Measurements from ENCODE around the gene CAVIN1.
"Not testable (repeated sequence)": the region's sequence is repeated elsewhere in the genome, so short reads cannot be mapped to it uniquely, and the experiment has no call there.

Gene CAVIN1

DNA sequence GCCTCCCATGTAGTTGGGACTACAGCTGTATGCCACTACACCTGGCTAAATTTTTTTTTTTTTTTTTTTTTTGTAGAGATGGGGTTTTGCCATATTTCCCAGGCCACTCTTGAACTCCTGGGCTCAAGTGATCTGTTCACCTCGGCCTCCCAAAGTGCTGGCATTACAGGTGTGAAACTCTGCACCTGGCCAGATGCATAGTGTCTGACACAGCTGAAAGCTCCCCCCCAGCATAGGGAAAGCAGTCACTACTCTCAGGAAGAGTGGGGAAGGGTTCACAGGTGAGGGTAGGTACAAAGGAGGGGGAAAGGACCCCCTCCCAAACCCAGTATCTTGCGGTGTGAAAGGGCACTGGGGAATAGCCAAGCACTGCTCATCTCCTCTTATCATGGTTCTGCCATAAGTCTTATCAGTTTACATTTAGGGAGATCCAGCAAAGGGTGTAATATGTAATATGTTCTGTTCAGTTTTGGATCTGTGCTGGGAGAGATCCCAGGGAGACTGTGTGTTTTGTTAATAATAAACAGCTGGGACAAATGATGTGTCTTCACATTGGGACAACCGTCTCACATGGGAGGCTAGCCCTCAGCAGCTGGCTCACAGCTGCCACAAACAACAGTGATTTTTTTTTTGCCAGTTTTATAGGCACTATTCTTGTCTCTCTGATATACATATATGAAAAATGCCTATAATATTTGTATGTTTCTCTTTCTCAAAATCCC lies 6.8 kb upstream of the CAVIN1 start:
- no peak for DNase-seq

DNA sequence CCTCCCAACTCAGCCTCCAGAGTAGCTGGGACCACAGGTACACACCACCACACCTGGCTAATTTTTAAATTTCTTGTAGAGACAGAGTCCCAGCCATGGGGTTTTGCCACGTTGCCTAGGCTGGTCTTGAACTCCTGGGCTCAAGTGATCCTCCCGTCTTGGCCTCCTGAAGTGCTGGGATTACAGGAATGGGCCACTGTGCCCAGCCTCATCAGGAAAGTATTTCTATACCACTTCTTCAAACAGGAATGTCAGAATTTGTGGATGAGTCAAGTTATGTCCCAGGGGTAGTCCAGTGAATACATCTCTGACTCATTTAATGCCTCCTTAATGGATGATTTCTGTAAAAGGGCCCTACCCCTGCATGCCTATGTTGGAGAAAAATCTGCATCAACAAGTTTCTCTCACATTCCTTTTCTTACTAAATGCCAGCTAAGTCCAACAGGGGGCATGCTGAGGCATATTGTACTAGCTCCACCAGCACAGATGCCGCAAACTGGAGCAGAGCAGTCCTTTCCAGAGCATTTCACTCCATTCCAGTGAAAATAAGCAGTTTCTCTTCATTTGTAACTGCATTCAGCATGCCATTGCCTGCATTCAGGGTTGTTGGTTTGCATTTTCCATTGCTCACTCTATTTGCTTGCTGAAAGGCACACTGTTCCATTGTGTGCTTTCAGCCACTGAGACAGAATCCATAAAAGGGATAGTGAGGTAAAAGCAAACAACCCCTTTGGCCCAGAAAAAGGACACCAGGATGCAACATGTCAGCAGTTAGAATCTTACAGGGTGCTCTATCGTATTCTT lies 5.3 kb upstream of the CAVIN1 start:
- peak; percentile 31 for DNase-seq

DNA sequence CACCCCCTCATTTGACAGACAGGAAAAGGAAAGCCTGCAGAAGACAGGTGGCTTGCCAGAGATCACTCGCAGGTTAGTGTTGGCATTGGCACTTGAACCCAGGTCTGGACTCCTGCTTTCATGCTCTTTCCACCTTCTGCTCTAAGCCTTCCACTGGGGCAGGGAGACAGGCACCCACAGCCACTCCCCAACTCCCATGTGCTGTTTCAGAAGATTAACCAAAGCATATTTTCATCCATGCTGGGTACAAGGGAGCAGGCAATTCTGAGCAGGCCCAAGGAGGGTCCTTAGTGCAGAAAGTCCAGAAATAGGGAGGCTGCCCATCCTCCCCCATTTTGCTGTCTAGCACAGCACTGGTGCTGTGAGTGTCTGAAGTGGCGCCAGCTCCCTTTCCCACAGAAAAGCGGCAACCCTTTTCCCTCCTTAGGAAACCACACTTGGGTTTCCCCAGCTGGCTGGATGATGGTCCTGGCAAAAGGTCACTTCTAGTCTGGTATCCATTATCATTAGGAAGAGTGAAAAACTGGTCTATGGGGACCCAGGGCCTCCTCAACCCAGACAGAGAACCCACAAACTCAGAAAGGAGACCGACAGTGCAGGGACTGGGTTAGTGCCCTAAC lies 2.0 kb upstream of the CAVIN1 start:
- DNase-seq, result no peak

DNA sequence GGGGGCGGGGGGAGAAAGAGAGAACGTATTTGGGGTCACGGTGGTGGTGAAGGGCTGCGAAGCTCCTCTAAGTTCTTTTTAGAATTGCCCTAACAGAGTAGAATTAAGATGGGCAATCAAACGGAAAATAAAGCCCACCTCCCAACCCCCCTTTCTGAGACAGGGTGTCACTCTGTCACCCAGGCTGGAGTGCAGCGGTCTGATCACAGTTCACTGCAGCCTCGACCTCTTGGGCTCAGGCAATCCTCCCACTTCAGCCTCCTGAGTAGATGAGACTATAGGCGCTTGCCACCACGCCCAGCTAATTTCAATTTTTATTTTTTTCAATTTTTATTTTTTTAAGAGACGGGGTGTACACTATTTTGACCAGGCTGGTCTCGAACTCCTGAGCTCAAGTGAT lies 710 bp upstream of the CAVIN1 start:
- DNase-seq, result no peak

DNA sequence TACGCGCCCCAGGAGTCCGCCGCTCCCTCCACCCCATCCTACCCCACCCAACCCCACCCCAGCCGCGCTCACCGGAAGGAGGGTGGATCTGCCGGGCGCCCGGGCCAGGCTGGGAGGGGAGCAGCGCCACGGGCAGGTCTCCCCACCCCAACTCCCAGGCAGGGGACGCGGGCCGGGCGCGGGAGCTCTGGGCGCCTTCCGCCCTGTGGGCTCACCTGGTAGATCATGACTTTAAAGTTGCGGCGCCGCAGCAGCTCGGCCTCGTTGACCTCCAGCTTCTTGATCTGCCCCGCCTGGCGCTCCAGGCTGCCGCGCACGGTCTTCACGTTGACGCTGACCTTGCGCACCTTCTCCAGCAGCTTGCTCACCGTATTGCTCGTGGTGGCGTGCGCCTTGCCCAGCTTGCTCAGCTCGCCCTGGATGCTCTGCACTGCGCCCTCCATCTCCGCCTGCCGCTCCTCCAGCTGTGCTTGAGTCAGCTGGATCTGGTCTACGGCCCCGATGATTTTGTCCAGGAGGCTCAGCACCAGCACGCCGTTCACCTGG lies 571 bp downstream of the CAVIN1 start:
- peak; percentile 24 for DNase-seq

DNA sequence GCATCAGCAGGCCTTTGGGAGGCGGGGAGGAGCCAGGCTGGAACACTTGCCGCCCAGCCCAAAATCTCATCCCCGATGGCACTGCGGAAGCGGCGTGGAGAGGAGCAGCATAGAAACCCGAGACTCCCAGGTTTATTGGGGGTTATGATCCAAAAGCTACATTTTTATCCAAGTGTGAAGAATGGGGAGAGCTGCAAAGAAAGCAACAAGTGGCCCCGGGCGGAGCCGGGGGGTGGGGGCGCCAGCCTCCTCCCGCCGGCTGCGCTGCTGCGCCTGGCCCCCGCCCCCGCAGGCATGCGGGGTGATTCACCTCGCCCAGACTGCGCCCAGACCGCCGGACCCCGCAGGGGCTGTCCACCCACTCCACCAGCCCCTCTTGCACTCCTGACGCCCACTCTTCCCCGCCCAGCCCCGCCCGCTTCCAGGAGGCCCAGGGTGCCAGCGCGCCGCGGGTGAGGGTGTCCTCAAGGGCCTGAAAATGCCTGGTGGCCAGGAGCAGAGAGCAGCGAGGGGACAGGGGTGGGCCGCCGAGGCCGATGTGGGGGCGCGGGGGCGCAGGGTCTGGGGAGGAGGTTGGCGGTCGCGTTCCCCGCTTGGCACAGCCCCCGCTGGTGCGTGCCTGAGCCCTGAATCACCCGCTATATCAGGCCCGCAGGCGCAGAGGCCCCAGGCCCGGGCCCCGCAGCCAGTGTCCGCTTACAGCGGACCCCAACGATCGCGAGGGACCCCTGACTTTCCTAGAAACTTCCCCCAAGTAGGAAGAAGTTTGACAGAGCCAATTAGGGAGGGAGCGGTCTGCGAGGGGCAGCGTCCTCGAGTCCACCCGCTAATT lies 1.3 kb downstream of the CAVIN1 start:
- DNase-seq, result no peak

DNA sequence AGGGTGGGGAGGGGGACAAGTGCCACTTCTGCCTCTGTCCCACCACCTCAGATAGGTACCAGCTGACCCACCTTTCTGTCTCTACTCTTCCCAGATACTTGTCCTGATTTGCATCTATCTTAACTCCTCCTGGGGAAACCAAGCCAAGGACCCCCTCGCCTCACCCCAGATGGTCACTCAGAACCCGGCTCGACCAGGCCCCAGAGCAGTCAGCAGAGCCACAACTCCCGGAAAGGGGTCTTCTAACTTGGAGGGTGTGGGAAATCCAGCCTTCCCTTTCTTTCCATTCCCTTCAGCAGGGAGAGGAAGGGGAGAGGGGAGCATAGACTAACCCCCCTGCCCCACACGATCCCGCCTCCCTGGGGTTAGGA lies 1.9 kb downstream of the CAVIN1 start:
- DNase-seq, result no peak

DNA sequence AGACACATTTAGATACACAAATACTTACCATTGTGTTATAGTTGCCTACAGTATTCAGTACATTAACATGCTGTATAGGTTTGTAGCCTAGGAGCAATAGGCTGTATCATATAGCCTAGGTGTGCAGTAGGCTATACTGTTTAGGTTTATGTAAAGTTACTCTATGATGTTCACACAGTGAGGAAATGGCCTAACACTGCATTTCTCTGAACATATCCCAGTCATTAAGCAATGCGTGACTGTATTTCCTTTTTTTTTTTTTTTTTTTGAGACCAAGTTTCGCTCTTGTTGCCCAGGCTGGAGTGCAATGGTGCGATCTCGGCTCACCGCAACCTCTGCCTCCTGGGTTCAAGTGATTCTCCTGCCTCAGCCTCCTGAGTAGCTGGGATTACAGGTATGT lies 5.1 kb downstream of the CAVIN1 start:
- not testable (repeated sequence) for DNase-seq

DNA sequence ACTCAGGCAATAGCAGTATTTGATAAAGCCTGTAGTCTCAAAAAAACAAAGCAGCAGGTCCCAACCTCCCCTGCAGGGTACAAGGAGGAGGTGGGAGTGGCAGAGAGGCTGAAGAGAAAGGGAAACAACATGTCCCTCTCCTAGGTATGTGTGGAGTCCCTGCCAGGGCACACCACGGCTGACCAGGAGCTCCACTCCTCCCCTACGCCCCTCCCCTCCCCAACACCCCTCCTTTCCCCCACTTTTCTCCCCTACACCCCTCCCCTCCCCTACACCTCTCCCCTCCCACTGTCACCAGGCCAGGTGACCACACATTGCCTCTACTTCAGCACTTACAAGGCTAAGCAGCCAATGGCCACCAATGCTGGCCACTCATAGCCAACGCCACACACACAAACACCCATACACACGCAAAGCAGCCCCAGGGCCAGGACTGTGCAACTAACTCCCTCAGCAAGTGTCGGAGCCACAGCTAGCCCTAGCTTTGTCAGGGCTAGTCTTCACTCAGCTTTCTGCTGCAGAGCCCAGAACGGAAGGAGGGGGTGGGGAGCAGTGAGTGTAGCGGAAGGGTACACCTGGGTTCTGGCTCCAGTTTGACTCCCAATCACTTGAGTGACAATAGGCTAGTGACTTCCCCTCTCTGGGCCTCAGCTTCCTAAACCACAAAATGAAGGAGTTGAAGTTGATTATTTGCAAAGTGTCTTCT lies 8.2 kb downstream of the CAVIN1 start:
- DNase-seq, result peak; percentile 46

DNA sequence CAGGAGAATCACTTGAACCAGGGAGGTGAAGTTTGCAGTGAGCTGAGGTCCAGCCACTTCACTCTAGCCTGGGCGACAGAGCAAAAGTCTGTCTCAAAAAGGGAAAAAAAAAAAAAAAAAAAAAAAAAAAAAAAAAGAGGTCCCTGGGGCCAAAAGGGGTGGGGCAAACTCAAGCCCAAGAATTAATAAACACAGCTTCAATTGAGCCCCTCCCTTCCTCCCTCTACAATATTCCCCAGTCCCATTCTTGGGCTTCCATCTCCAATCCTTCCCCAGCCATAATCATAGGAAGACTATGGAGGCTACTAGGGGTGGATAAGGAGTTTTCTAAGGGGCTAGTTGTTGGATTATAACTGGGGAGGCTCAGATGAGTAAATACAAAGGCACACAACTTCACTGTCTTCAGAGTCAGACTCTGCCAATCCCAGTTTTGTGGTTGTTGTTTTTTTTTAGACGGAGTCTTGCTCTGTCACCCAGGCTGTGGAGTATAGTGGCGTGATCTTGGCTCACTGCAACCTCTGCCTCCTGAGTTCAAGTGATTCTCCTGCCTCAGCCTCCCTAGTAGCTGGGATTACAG lies 9.5 kb downstream of the CAVIN1 start:
- DNase-seq, result no peak

DNA sequence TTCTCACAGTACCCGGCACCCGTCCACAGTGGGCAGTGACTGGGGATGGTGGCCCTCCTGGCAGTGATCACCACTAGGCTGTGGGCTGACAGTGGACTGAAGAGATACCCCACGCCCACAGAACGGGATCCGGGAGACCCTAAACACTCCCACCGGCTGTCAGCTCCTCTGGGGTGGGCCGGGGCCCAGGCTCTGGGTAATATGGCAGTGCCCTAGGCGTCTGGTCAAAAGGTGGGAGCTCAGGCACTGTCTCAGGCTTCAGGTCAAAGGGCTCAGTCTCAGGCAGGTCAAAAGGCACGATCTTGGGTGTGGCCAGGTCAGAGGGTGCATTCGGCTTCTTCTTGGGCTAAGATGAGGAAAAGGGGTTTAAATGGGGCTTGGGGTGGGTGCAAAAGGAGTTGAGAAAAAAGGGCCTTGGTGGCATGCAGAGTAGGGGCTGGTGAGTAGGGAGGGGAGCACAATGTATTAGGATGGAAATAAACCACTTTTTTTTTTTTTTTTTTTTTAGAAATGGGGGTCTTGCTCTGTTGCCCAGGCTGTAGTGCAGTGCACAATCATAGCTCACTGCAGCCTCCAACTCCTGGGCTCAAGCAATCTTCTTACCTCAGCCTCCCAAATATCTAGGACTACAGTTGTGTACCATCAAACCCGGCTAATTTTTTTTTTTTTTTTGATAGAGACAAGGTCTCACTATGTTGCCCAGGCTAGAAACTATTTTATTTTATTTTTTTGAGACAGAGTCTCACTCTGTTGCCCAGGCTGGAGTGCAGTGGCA lies 11.0 kb downstream of the CAVIN1 start:
- DNase-seq, result no peak

DNA sequence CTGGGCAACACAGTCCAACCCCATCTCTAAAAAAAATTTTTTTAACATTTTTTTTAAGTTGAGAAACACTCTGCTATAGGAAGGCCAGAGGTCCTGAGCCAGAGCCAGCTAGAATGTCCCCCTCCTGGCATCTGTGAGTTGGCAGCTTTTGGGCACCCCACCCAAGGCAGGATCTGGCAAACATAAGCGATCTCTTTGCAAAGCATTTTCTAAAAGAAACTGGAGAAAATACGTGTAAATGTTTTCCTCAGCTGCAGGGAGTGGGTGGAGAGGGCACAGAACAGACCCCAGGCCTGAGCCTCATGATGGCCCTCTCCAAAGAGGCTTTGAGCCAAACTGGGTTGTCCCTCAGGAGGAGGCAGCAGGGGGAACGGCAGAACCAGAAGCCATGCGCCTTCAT lies 11.7 kb downstream of the CAVIN1 start:
- no peak for DNase-seq

DNA sequence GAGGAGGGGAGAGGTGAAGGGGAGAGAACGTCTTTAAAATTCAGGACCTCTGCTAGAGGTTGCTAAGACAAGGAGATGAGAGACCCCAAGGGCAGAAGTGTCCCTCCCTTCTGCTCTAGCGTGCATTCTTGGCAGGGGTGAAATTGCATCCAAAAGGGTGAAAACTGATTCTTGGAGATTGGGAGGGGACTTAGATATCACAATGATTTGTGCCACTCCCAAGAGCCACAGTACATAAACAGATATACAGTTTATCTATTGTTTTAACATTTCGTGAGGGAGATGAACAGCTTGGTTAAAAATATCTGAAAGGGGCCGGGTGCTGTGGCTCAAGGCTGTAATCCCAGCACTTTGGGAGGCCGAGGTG lies 12.8 kb downstream of the CAVIN1 start:
- DNase-seq, result no peak

DNA sequence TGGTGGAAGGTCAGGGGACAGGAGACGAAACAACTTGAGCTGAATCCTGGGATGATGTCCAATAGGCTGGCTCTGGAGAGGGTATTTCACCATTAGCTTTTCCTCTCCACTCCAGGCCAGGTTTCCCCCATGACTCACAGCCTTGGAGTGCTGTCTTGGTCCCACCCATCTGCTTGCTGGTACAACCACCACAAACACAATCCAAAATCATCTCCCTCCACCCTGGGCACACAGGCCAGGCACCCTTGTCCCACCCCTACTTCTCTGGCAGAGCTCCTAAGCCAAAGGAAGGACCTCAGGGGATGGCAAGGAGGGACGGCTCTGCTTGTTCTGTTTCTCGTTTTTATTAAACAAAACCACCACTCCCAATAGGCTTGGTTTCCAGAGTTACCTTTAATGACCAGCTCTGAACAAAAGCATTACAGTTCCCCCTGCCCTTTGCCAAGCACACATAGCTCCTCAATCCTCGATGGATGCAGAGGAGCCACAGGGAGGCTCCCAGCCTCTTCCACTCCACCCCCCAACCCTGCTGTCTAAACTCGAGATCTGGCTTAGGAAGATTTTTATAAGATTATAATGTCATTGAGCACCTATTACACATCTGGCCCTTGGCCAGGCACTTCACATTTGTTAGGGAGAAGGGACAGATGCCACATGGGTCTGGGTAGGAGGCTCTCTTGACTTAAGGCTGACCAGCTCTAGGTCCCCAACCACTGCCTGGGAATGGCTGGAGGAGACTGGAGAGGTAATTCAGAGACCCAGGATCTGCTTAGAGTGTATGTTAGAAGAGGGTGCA lies 13.3 kb downstream of the CAVIN1 start:
- no peak for DNase-seq

DNA sequence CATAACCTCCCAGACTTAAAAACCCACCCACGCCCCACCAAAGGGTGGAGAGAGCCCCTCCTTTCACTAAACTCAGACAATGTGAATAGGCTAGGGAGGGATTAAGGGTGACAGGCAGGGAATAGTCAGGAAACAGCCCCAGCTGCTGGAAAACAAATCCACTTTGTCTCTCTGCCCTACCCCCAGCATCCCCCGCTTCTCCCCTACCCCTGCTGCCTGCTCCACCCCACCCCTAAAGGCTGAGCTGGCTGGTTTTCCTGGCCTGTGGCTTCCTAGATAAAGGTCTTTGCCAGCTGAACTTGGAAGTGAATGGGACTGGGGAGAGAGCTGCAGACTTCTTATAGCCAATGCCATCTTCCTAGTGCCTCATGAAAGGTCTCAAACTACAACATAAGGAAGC lies 15.0 kb downstream of the CAVIN1 start:
- DNase-seq, result no peak

DNA sequence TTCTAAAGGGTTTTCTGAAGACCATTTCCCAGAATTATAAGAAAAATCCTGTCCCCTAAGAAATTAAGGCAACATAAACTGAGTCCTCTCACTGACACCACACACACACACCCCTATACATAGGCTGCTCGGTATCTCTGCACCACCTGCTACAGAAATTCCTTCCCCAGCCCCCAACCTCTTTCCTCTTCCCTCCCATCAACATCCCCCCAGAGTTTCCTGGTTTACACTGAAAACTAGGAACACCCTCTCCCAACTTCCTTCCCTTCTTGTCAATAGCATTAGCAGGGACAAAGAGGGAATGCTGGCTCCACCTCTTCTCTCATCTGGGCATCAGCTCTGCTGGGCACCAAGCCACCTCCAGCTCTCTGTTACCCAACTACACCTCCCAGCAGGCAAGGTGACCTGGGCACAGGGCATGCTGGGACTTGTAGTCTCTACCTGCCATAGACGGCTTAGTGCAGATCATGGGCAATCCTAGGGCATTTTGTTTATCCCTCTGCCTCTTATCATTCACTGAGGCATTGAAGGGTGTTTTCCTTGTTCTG lies 15.7 kb downstream of the CAVIN1 start:
- DNase-seq, result peak; percentile 60

DNA sequence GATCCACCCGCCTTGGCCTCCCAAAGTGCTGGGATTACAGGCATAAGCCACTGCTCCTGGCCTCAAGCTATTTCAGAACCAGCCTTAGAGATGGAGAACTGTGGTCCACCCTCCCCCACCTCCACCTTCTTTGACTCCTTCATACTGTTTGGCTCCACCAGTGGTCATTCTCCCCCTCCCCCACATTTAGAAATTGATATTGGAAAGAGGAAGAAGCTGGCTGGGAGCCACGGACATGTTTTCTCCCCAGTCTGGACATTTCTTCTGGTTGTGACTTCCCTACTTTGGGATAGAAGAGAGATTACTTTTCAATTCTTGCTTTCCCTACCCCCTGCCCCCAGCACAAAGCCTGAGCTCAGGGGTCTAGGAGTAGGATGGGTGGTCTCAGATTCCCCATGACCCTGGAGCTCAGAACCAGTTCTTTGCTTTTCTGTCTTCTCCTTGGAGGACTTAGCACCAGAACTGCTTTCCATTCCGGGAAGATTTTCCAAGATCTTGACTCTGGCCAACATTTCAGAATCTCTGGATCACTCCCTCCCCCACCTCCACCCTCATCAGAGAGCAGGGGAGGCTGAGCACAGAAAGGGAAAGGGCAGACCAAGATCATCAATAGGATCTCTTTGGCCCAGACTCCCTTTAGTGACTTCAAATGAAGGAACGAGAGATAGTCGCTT lies 16.3 kb downstream of the CAVIN1 start:
- DNase-seq, result no peak

DNA sequence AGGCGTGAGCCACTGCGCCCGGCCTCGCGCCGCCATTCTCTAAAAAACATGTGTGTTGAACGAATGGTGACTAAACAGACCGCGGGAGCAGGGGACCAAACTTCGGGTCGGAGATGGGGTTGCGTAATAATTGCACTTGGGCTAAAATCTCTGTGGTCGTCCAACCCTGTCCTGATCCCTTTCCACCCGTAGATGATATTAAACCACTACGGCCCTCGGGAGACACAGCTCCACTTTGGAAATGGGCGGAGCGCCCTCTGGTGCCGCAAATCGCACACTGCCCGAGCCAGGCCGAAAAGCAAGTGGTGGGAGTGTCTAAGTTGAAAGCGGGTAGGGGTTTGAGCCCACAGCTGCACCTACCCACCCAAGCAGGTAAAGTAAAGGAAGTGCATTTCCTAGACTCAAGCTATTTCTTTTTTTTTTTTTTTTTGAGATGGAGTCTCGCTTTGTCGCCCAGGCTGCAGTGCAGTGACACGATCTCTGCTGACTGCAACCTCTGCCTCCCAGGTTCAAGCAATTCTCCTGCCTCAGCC lies 17.0 kb downstream of the CAVIN1 start:
- peak; percentile 82 for DNase-seq

DNA sequence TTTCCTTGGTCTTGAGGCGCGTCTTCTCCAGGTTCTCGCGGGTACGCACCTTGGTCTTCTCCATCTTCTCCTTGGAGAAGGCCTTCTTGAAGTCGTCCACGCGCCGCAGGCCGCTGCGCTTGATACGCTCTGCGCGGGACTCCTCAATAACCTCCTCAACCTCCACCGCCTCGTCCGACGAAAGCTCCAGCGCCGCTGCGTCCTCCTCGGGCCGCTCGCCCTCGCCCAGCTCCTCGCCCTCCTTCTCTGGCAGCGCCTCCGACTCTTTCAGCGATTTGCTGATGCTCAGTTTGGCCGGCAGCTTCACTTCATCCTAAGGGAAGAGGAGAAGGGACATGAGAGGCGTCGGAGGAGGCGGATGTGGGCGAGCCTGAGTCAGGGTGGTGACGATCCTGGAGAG lies 18.0 kb downstream of the CAVIN1 start:
- no peak for DNase-seq

Measured in activated CD4-positive, alpha-beta T cell treated with anti-CD3 and anti-CD28 coated beads, Interleukin-2, amount 50 U/mL, for 1 hour (primary cell).